Osteoblast (primary cell): ENCODE data around the gene SZRD1. TPM values are rescaled to one million over a fixed set of nuclear protein-coding genes. Genes with fewer than 3 reads are reported as not detected.

Experiments
- DNase-seq: peaks from one replicate; pipeline ENCODE4 v3.0.0; 2011; ENCODE audit warnings: low spot score, mixed read lengths; ENCODE audit not compliant: insufficient read length; ENCODE audit errors: missing footprints
- H2AFZ ChIP-seq: 2 replicates; pipeline ENCODE4 v1.6.0; 2011; ENCODE audit warnings: mild to moderate bottlenecking, low read length
- H3K27ac ChIP-seq: 2 replicates; pipeline ENCODE4 v1.5.1; 2011; ENCODE audit warnings: mild to moderate bottlenecking, low read depth, low read length, moderate library complexity
- H3K27me3 ChIP-seq: 2 replicates; pipeline ENCODE4 v1.6.0; 2012; ENCODE audit warnings: mild to moderate bottlenecking, control low read depth, inconsistent platforms, low read length, moderate library complexity; ENCODE audit not compliant: insufficient read depth
- H3K36me3 ChIP-seq: 2 replicates; pipeline ENCODE4 v1.5.1; 2011; ENCODE audit warnings: mild to moderate bottlenecking, low read length, control low read depth, moderate library complexity; ENCODE audit not compliant: insufficient read depth
- H3K4me1 ChIP-seq: 2 replicates; pipeline ENCODE4 v1.5.1; 2011; ENCODE audit warnings: mild to moderate bottlenecking, low read length, control low read depth, moderate library complexity; ENCODE audit not compliant: insufficient read depth
- H3K4me2 ChIP-seq: 2 replicates; pipeline ENCODE4 v1.6.0; 2011; ENCODE audit warnings: mild to moderate bottlenecking, low read length; ENCODE audit not compliant: insufficient read depth
- H3K4me3 ChIP-seq: fragments of 200-600 bp; sonication (generic); 3 replicates; pipeline ENCODE4 v1.5.1; 2012; ENCODE audit warnings: mild to moderate bottlenecking, low read length, inconsistent platforms; ENCODE audit not compliant: insufficient read depth
- H3K79me2 ChIP-seq: 2 replicates; pipeline ENCODE4 v1.6.0; 2012; ENCODE audit warnings: mild to moderate bottlenecking, low read length, control low read depth, inconsistent platforms; ENCODE audit not compliant: insufficient read depth
- H3K9me3 ChIP-seq: 2 replicates; pipeline ENCODE4 v1.5.1; 2011; ENCODE audit warnings: low read depth, low read length, control low read depth
- H4K20me1 ChIP-seq: 2 replicates; pipeline ENCODE4 v1.6.0; 2012; ENCODE audit warnings: mild to moderate bottlenecking, low read length, control low read depth; ENCODE audit not compliant: insufficient read depth
- CTCF ChIP-seq: IDR thresholded peaks from 2 replicates; pipeline ENCODE4 v1.5.1; 2011; ENCODE audit warnings: mild to moderate bottlenecking, low read depth, low read length, moderate library complexity; ENCODE audit errors: extremely low read depth
- total RNA-seq: library from RNA; depleted of rRNA; stranded (reverse); fragments of >200 nt; gene quantifications from 2 replicates; pipeline ENCODE4 v1.2.3, GENCODE V29; 2012

SZRD1 gene
- total RNA-seq: 63.6 and 66.2 TPM in 2 replicates

- peak; percentile 94 for DNase-seq
- Histone ChIP-seq H3K4me3 (peak within 1 kb of the TSS; percentile 98), H3K4me2 (peak within 1 kb of the TSS; percentile 93), H3K36me3 (peaks cover 6% of the 10 kb centered on the region), H3K4me1 (peaks cover 19% of the 10 kb centered on the region), H2AFZ (peak within 1 kb of the TSS; percentile 92), H3K27ac (peak within 1 kb of the TSS; percentile 97), H3K79me2 (peaks cover 42% of the 10 kb centered on the region), H3K9me3 (no peaks in the 10 kb centered on the region), H4K20me1 (peaks cover 30% of the 10 kb centered on the region), H3K27me3 (no peaks in the 10 kb centered on the region)
- TF ChIP-seq CTCF: no peak
Observed at GRCh38 chr1:16366722-16367257, at the start of gene SZRD1. Gene SZRD1, plus strand, starts transcription at chr1:16367242. Its CDS starts 16 bp downstream, at chr1:16367258.

GRCh38 chr1:16318555-16318954 lies 48.5 kb upstream of the SZRD1 start:
- TF ChIP-seq CTCF: no peak
- Histone ChIP-seq H3K27me3 (no peaks in the 10 kb centered on the region), H3K9me3 (no peaks in the 10 kb centered on the region), H3K79me2 (peaks cover 65% of the 10 kb centered on the region), H2AFZ (no peak overlapping the region), H3K27ac (no peak overlapping the region), H3K4me2 (no peak overlapping the region), H3K36me3 (peaks cover 16% of the 10 kb centered on the region), H3K4me1 (peaks cover 16% of the 10 kb centered on the region), H4K20me1 (peaks cover 52% of the 10 kb centered on the region), H3K4me3 (no peak overlapping the region)
- no peak for DNase-seq

GRCh38 chr1:16321176-16321867 lies 45.7 kb upstream of the SZRD1 start:
- Histone ChIP-seq H3K36me3 (no peaks in the 10 kb centered on the region), H2AFZ (no peak overlapping the region), H3K27me3 (no peaks in the 10 kb centered on the region), H3K79me2 (peaks cover 59% of the 10 kb centered on the region), H3K4me1 (peaks cover 28% of the 10 kb centered on the region), H3K4me2 (peak overlapping the region; percentile 12), H3K9me3 (no peaks in the 10 kb centered on the region), H3K4me3 (no peak overlapping the region), H4K20me1 (peaks cover 51% of the 10 kb centered on the region), H3K27ac (peak overlapping the region; percentile 61)
- DNase-seq: no peak
- TF ChIP-seq CTCF: no peak

GRCh38 chr1:16324456-16324890 lies 42.6 kb upstream of the SZRD1 start:
- peak; percentile 75 for DNase-seq
- H3K27ac ChIP-seq: no peak overlapping the region
- peaks cover 36% of the 10 kb centered on the region for H4K20me1 ChIP-seq
- H2AFZ ChIP-seq: no peak overlapping the region
- no peak overlapping the region for H3K4me3 ChIP-seq
- peaks cover 28% of the 10 kb centered on the region for H3K4me1 ChIP-seq
- H3K4me2 ChIP-seq: peak overlapping the region; percentile 52
- H3K9me3 ChIP-seq: no peaks in the 10 kb centered on the region
- H3K79me2 ChIP-seq: peaks cover 60% of the 10 kb centered on the region
- no peaks in the 10 kb centered on the region for H3K27me3 ChIP-seq
- H3K36me3 ChIP-seq: no peaks in the 10 kb centered on the region
- TF ChIP-seq CTCF: no peak
